Ishikawa (cell line): ENCODE data around the gene EIF6.

Experiments used
- CEBPB ChIP-seq: IDR thresholded peaks from 2 replicates; pipeline ENCODE4 v1.6.1; 2012
- CREB1 ChIP-seq: IDR thresholded peaks from 2 replicates; pipeline ENCODE4 v1.6.1; 2012; ENCODE audit warnings: low read depth
- EGR1 ChIP-seq: IDR thresholded peaks from 2 replicates; pipeline ENCODE4 v1.6.1; 2012
- EP300 ChIP-seq: IDR thresholded peaks from 2 replicates; pipeline ENCODE4 v1.6.1; 2012; ENCODE audit warnings: borderline replicate concordance
- FOXM1 ChIP-seq: IDR thresholded peaks from 2 replicates; pipeline ENCODE4 v1.6.1; 2012; ENCODE audit warnings: low read depth, borderline replicate concordance
- NFIC ChIP-seq: IDR thresholded peaks from 2 replicates; pipeline ENCODE4 v1.6.1; 2012
- RAD21 ChIP-seq: IDR thresholded peaks from 2 replicates; pipeline ENCODE4 v1.6.1; 2012; ENCODE audit warnings: low read depth
- TAF1 ChIP-seq: IDR thresholded peaks from 2 replicates; pipeline ENCODE4 v1.6.1; 2012; ENCODE audit warnings: low read depth, mild to moderate bottlenecking
- TCF12 ChIP-seq: IDR thresholded peaks from 2 replicates; pipeline ENCODE4 v1.6.1; 2012; ENCODE audit warnings: low read depth
- TEAD4 ChIP-seq: IDR thresholded peaks from 2 replicates; pipeline ENCODE4 v1.6.1; 2012
- YY1 ChIP-seq: IDR thresholded peaks from 2 replicates; pipeline ENCODE4 v1.6.1; 2012; ENCODE audit warnings: low read depth
- ZBTB7A ChIP-seq: IDR thresholded peaks from 2 replicates; pipeline ENCODE4 v1.6.1; 2012; ENCODE audit warnings: low read depth
- TF ChIP-seq, protein P1 (sequence below): IDR thresholded peaks from 2 replicates; pipeline ENCODE4 v1.6.1; 2012; ENCODE audit warnings: low read depth, mild to moderate bottlenecking
- TF ChIP-seq, protein P2 (sequence below): IDR thresholded peaks from 2 replicates; pipeline ENCODE4 v1.6.1; 2012
- TF ChIP-seq, protein P3 (sequence below): IDR thresholded peaks from 2 replicates; pipeline ENCODE4 v1.6.1; 2012

EIF6 gene

DNA sequence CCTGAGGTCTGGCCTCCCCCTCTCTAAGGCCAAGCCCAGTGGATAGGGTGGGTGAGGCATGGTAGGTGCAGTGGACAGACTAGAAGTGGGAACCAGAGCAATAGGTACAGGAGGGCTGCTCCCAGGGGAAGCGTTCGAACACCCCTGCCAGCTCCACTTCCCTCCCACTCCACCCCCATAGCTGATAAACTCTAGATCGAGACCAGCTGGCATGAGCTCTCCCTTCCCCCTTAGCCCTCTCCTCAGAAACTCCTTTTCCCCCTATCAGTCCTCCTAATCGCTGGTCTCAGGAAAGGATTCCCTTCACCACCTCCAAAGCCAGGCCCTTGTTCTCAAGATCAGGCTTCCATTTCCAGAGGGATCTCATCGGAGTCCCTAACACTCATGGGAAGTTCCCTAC, 13.7 kb upstream of the EIF6 start:
- no peak for TF ChIP-seq YY1
- TF ChIP-seq, protein P1, sequence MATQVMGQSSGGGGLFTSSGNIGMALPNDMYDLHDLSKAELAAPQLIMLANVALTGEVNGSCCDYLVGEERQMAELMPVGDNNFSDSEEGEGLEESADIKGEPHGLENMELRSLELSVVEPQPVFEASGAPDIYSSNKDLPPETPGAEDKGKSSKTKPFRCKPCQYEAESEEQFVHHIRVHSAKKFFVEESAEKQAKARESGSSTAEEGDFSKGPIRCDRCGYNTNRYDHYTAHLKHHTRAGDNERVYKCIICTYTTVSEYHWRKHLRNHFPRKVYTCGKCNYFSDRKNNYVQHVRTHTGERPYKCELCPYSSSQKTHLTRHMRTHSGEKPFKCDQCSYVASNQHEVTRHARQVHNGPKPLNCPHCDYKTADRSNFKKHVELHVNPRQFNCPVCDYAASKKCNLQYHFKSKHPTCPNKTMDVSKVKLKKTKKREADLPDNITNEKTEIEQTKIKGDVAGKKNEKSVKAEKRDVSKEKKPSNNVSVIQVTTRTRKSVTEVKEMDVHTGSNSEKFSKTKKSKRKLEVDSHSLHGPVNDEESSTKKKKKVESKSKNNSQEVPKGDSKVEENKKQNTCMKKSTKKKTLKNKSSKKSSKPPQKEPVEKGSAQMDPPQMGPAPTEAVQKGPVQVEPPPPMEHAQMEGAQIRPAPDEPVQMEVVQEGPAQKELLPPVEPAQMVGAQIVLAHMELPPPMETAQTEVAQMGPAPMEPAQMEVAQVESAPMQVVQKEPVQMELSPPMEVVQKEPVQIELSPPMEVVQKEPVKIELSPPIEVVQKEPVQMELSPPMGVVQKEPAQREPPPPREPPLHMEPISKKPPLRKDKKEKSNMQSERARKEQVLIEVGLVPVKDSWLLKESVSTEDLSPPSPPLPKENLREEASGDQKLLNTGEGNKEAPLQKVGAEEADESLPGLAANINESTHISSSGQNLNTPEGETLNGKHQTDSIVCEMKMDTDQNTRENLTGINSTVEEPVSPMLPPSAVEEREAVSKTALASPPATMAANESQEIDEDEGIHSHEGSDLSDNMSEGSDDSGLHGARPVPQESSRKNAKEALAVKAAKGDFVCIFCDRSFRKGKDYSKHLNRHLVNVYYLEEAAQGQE: no peak
- TF ChIP-seq, protein P2, sequence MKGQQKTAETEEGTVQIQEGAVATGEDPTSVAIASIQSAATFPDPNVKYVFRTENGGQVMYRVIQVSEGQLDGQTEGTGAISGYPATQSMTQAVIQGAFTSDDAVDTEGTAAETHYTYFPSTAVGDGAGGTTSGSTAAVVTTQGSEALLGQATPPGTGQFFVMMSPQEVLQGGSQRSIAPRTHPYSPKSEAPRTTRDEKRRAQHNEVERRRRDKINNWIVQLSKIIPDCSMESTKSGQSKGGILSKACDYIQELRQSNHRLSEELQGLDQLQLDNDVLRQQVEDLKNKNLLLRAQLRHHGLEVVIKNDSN: no peak
- TF ChIP-seq EGR1: no peak
- no peak for TF ChIP-seq CEBPB
- no peak for TF ChIP-seq EP300
- TF ChIP-seq ZBTB7A: no peak
- TF ChIP-seq RAD21: no peak
- TF ChIP-seq, protein P3, sequence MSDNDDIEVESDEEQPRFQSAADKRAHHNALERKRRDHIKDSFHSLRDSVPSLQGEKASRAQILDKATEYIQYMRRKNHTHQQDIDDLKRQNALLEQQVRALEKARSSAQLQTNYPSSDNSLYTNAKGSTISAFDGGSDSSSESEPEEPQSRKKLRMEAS: no peak
- no peak for TF ChIP-seq TCF12
- no peak for TF ChIP-seq CREB1
- TF ChIP-seq FOXM1: no peak
- no peak for TF ChIP-seq NFIC
- TF ChIP-seq TEAD4: no peak
- no peak for TF ChIP-seq TAF1

DNA sequence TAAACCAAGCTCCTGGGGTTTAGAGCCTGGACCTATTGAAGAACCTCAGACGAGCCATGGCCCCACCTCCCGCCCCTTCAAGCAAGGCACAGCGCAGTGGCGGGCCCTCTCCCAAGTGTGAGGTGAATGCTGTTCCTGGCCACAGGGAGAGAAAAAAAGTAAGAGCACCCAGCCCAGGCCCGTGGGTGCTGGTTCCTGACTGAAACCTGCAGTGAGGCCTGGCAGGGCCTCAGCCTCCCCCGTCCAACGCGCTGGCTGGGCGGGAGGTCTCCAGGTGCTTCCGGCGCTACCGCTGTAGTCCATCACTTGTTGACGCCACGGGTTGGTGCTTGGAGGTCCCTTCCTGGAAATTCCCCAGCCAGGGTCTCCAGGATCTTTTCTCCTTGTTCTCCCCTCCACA, 13.2 kb upstream of the EIF6 start:
- TF ChIP-seq NFIC: no peak
- TF ChIP-seq CREB1: no peak
- TF ChIP-seq, protein P3: no peak
- TF ChIP-seq, protein P1: no peak
- TF ChIP-seq TEAD4: no peak
- no peak for TF ChIP-seq EP300
- no peak for TF ChIP-seq TAF1
- no peak for TF ChIP-seq TCF12
- no peak for TF ChIP-seq EGR1
- TF ChIP-seq ZBTB7A: no peak

DNA sequence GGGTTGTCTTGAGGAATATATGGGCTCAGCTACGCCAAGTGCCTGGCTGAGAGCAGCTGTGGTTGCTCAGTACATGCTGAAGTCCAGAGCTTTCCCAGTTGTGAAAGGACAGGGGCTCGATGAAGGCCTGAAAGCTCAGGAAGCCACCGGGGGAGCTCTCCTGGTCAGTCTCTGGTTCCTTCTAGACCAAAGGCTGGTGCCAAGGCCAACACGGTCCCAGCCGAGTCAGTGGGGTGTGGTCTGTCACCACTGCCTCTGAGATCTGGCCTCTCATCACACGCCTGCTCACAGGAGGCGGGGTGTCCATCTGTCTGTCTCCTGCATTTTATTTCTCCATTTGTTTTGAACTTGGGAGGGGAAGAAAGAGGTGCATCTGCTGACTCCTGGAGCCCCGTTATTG, 12.6 kb upstream of the EIF6 start:
- TF ChIP-seq TCF12 (no peak), CREB1 (no peak), ZBTB7A (no peak), CEBPB (no peak), TEAD4 (no peak), RAD21 (no peak), NFIC (no peak), YY1 (no peak), TAF1 (no peak), EGR1 (no peak), FOXM1 (no peak)
- TF ChIP-seq, protein P2: no peak
- TF ChIP-seq, protein P3: no peak
- TF ChIP-seq, protein P1: no peak

DNA sequence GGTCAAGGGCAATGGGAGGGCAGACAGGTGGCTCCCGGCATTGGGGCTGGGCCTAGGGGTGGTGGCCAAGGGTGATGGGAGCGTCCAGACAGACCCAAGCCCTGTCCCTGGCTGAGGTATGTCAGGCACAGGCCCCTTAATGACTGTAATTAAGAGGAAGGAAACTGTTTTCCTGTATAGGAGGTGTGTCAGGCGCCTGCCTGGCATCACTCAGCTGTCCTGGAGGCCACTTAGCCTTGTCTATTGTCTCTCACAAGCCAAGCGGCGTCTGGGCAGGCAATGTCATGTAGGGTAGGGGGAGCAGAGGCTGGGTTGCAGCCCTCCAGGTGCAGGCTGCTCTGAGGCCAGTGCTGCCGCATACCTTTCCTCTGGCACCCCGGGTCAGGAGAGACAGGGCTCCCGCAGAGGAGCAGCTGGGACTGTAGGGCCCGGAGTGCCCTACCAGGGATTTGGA, 11.6 kb upstream of the EIF6 start:
- TF ChIP-seq FOXM1: no peak

DNA sequence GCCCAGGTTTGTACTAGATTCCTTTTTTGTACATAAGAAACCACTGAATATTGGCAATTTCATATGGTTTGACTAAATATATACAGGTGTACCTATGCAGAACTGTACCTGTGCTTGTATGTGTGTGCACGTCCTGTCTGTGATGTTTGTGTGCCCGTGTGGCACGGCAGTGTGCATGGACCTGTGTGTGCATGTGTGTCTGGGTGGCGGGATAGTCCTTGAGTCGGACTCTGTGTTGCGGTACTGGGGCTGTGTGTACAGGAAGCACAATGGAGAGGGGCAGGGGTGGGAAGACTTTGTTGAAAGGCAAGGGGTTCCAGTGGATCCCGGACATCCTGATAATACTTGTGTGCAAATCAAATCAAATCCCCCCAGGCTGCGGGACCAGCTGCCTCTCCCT, 11.1 kb upstream of the EIF6 start:
- TF ChIP-seq EP300: no peak
- TF ChIP-seq RAD21: no peak
